Measurements from ENCODE around the gene RHOBTB1.

- TF ChIP-seq POLR2A (IDR thresholded peaks at IDR 0.05; ENCODE audit: low read depth, low read length) = no peak
- no peak for TF ChIP-seq TAF1 (IDR thresholded peaks at IDR 0.05; ENCODE audit: borderline replicate concordance, low read depth, low read length)
- TF ChIP-seq POLR2AphosphoS5 (IDR thresholded peaks at IDR 0.05; ENCODE audit: low read depth, low read length) = no peak
Measured at GRCh38 chr10:60953420-60953819, 9.4 kb upstream of the RHOBTB1 start.

All from GM12892 (cell line).